ENCODE measurements around the gene SUGP2.

The SUGP2 gene

DNA sequence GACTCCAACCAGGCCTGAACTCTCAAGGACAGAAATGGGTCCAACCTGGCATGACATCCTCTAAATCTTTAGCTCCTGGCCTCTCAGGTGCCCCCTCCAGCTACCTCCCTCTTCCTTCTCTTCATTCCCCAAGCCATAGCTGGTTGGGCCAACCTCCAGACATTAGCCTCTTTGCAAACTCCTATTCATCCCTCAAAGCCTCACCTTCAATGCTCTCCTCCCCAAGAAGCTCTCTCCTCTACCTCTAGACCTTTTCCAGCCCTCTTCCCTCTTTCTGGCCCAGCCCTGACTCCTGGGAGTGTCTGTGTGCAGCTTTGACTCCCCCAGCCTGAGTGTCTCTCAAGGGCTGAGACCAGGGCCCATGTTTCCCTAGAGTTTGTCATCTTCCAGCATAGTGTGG is 87.0 kb downstream of the SUGP2 start:
- DNase-seq (ENCODE audit: extremely low read depth, insufficient read length) = no peak
- no peaks in the 10 kb centered on the region for H3K27me3 ChIP-seq (replicated peaks; ENCODE audit: control insufficient read depth, insufficient read depth, low read length)
- TF ChIP-seq, protein P1, sequence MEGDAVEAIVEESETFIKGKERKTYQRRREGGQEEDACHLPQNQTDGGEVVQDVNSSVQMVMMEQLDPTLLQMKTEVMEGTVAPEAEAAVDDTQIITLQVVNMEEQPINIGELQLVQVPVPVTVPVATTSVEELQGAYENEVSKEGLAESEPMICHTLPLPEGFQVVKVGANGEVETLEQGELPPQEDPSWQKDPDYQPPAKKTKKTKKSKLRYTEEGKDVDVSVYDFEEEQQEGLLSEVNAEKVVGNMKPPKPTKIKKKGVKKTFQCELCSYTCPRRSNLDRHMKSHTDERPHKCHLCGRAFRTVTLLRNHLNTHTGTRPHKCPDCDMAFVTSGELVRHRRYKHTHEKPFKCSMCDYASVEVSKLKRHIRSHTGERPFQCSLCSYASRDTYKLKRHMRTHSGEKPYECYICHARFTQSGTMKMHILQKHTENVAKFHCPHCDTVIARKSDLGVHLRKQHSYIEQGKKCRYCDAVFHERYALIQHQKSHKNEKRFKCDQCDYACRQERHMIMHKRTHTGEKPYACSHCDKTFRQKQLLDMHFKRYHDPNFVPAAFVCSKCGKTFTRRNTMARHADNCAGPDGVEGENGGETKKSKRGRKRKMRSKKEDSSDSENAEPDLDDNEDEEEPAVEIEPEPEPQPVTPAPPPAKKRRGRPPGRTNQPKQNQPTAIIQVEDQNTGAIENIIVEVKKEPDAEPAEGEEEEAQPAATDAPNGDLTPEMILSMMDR (IDR thresholded peaks at IDR 0.05; ENCODE audit: insufficient read depth, low read length, poor library complexity, severe bottlenecking) = no peak
- no peak overlapping the region for H3K4me3 ChIP-seq (replicated peaks; ENCODE audit: low read depth, low read length)
- H3K36me3 ChIP-seq (ENCODE audit: control insufficient read depth, insufficient read depth, low read length) = no peaks in the 10 kb centered on the region

DNA sequence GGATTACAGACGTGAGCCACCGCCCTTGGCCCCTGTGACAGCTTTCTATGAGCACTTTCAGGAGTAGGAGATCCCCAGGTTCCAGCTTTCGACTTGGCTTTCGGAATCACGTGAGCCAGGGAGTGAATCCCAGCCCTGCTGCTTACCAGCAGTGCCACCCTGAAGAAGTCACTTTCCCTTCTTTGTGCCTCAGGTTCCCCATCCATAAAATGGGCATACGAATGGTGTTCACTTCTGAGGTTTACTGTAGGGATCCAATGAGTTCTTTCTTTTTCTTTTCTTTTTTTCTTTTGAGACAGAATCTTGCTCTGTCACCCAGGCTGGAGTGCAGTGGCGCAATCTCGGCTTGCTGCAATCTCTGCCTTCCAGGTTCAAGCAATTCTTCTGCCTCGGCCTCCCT is 88.0 kb downstream of the SUGP2 start:
- Histone ChIP-seq H3K27me3 (replicated peaks; ENCODE audit: control insufficient read depth, insufficient read depth, low read length) (no peaks in the 10 kb centered on the region), H3K36me3 (ENCODE audit: control insufficient read depth, insufficient read depth, low read length) (no peaks in the 10 kb centered on the region), H3K4me3 (replicated peaks; ENCODE audit: low read depth, low read length) (no peak overlapping the region)
- no peak for DNase-seq (ENCODE audit: extremely low read depth, insufficient read length)
- TF ChIP-seq, protein P1 (IDR thresholded peaks at IDR 0.05; ENCODE audit: insufficient read depth, low read length, poor library complexity, severe bottlenecking) = no peak

DNA sequence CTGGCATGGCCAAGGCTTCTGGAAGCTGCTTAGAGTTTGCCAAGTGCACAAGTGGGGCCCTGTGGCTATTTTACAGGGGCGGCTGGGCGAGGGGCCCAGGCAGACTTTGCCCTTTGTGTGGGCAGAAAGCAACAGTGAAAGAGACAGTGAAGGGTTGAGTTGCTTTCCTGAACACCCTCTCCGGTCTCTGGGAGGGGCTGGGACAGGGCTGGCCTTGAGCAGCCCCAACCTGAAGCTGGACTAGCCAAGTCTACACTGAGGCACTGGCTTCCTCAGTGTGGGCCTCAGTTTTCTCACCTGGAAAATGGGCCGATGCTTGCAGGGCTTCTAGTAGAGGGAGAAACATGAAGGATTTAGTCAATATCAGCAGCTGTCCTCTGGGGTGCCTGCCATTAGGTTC is 89.9 kb downstream of the SUGP2 start:
- no peak overlapping the region for H3K4me3 ChIP-seq (replicated peaks; ENCODE audit: low read depth, low read length)
- TF ChIP-seq, protein P1 (IDR thresholded peaks at IDR 0.05; ENCODE audit: insufficient read depth, low read length, poor library complexity, severe bottlenecking) = no peak
- no peak for DNase-seq (ENCODE audit: extremely low read depth, insufficient read length)
- H3K36me3 ChIP-seq (ENCODE audit: control insufficient read depth, insufficient read depth, low read length) = no peaks in the 10 kb centered on the region
- H3K27me3 ChIP-seq (replicated peaks; ENCODE audit: control insufficient read depth, insufficient read depth, low read length) = no peaks in the 10 kb centered on the region; the same call in 1 of the 2 replicates

DNA sequence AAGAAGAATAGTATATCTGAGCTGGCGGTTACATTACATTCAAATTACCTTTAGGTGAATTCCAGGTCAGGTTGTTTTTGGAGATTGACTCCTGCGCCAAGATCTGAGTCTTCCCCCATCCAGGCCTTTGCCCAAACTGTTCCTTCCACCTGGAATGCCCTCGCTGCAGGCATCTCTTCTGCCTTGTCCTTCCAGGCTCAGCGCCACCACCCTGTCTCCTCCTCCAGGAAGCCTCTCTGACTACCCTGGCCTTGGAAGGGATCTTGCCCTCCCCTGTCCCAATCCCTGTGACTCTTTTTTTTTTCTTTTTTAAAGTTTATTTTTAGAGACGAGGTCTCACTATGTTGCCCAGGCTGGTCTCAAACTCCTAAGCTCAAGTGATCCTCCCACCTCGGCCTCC is 90.6 kb downstream of the SUGP2 start:
- DNase-seq (ENCODE audit: extremely low read depth, insufficient read length) = no peak
- Histone ChIP-seq H3K27me3 (replicated peaks; ENCODE audit: control insufficient read depth, insufficient read depth, low read length) (no peaks in the 10 kb centered on the region; the same call in 1 of the 2 replicates), H3K36me3 (ENCODE audit: control insufficient read depth, insufficient read depth, low read length) (no peaks in the 10 kb centered on the region), H3K4me3 (replicated peaks; ENCODE audit: low read depth, low read length) (no peak overlapping the region)
- TF ChIP-seq, protein P1 (IDR thresholded peaks at IDR 0.05; ENCODE audit: insufficient read depth, low read length, poor library complexity, severe bottlenecking) = no peak

DNA sequence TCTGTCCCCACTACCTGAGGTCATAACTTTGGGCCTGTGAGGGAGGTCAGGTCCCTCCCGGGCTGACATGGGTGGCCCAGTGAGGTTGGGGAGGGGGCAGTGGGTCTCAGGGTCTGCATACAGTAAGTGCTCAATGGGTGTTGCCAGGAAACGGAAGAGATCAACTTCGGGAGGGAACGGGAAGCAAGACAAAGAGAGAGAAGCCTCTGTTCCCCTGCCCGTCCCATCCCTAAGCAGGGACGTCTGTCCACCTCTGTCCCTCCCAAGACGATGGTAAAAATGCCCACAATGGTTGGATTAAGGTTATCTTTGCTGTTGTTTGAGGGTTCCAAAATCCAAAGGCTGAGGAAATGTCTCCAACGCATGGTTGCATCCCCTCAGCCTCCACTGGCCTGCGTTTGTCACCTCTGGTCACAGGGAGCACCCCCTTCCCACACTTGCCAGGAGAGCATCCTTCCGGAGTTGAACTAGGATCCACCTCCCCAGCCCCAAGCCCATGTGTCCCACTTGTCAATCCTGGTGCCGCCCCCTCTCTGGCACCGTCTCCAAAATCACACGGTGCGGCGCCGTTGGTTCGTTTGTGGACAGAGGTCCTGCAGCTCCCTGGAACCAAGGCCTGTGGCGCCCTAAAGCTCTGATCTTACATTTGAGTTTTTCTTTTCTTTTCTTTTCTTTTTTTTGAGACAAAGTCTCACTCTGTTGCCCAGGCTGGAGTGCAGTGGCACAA is 91.5 kb downstream of the SUGP2 start:
- DNase-seq (ENCODE audit: extremely low read depth, insufficient read length) = no peak
- TF ChIP-seq, protein P1 (IDR thresholded peaks at IDR 0.05; ENCODE audit: insufficient read depth, low read length, poor library complexity, severe bottlenecking) = no peak
- Histone ChIP-seq H3K36me3 (ENCODE audit: control insufficient read depth, insufficient read depth, low read length) (no peaks in the 10 kb centered on the region), H3K4me3 (replicated peaks; ENCODE audit: low read depth, low read length) (no peak overlapping the region), H3K27me3 (replicated peaks; ENCODE audit: control insufficient read depth, insufficient read depth, low read length) (no peaks in the 10 kb centered on the region; the same call in 1 of the 2 replicates)

Data from GM06990 (cell line).